HL-60 (cell line): ENCODE measurements around the gene LTB4R.

Source experiments
- TF ChIP-seq, protein P1 (sequence below): IDR thresholded peaks from one replicate; pipeline ENCODE4 v1.5.1; 2011; ENCODE audit warnings: low read length, control low read depth, inconsistent platforms; ENCODE audit not compliant: insufficient read depth
- TF ChIP-seq, protein P2 (sequence below): IDR thresholded peaks from 2 replicates; pipeline ENCODE4 v1.6.1; 2012; ENCODE audit warnings: low read depth; ENCODE audit not compliant: insufficient replicate concordance

DNA sequence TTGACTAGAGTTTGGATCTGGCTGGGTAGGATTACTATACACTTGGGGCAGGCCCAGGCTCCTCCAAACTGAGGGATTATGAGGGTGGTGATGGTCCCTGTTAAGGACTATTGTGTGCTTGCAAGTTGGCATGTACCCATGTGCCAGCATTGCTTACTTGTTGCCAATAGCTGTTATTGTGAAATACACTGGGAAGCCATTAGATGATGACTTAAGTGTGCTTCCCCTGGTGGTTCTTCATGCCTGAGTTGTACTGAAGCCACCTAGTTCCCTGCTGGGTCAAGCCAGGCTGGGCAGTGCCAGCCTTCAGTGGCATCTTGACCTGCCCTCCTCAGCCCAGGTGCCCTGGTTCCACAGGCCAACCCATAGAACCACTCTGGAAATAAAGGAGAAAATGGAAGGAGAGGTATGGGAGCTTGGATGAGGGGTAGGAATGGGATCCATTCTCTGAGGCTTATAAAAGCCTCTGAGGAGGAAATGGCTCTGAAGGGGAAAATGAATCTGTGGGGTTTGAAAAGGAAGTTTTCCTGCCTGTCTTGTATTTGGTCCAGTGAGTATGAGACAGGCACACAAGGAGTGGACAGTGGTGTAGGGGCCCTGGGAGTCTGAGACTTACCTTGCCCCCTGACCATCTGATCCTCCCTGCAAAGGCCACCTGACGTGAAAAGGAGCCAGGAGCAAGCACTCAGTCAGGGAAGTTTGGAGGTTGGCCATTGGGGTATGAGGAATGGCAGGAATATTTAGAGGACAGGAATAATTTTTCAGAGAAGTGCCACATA, 724 bp downstream of the LTB4R start:
- TF ChIP-seq, protein P1, sequence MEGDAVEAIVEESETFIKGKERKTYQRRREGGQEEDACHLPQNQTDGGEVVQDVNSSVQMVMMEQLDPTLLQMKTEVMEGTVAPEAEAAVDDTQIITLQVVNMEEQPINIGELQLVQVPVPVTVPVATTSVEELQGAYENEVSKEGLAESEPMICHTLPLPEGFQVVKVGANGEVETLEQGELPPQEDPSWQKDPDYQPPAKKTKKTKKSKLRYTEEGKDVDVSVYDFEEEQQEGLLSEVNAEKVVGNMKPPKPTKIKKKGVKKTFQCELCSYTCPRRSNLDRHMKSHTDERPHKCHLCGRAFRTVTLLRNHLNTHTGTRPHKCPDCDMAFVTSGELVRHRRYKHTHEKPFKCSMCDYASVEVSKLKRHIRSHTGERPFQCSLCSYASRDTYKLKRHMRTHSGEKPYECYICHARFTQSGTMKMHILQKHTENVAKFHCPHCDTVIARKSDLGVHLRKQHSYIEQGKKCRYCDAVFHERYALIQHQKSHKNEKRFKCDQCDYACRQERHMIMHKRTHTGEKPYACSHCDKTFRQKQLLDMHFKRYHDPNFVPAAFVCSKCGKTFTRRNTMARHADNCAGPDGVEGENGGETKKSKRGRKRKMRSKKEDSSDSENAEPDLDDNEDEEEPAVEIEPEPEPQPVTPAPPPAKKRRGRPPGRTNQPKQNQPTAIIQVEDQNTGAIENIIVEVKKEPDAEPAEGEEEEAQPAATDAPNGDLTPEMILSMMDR = no peak
- TF ChIP-seq, protein P2, sequence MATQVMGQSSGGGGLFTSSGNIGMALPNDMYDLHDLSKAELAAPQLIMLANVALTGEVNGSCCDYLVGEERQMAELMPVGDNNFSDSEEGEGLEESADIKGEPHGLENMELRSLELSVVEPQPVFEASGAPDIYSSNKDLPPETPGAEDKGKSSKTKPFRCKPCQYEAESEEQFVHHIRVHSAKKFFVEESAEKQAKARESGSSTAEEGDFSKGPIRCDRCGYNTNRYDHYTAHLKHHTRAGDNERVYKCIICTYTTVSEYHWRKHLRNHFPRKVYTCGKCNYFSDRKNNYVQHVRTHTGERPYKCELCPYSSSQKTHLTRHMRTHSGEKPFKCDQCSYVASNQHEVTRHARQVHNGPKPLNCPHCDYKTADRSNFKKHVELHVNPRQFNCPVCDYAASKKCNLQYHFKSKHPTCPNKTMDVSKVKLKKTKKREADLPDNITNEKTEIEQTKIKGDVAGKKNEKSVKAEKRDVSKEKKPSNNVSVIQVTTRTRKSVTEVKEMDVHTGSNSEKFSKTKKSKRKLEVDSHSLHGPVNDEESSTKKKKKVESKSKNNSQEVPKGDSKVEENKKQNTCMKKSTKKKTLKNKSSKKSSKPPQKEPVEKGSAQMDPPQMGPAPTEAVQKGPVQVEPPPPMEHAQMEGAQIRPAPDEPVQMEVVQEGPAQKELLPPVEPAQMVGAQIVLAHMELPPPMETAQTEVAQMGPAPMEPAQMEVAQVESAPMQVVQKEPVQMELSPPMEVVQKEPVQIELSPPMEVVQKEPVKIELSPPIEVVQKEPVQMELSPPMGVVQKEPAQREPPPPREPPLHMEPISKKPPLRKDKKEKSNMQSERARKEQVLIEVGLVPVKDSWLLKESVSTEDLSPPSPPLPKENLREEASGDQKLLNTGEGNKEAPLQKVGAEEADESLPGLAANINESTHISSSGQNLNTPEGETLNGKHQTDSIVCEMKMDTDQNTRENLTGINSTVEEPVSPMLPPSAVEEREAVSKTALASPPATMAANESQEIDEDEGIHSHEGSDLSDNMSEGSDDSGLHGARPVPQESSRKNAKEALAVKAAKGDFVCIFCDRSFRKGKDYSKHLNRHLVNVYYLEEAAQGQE = no peak
